GM13976 (cell line): ENCODE data around the gene CGA.

Source experiments
- DNase-seq: peaks from one replicate; pipeline ENCODE4 v3.0.0; 2012; ENCODE audit warnings: low spot score
- in situ Hi-C: fragments of 300-500 bp; cut with MboI; formaldehyde crosslinking; loops from one replicate; pipeline ENCODE4 v1.12.0; 2022; ENCODE audit warnings: low sequenced_read_pairs, mixed read lengths, inconsistent platforms; ENCODE audit not compliant: unreplicated experiment
- TF ChIP-seq, protein P1 (sequence below): IDR thresholded peaks from 2 replicates; pipeline ENCODE4 v1.5.1; 2012; ENCODE audit warnings: borderline replicate concordance, mild to moderate bottlenecking; ENCODE audit not compliant: insufficient read depth; ENCODE audit errors: extremely low read depth, missing control alignments, control extremely low read depth

Gene CGA

DNA sequence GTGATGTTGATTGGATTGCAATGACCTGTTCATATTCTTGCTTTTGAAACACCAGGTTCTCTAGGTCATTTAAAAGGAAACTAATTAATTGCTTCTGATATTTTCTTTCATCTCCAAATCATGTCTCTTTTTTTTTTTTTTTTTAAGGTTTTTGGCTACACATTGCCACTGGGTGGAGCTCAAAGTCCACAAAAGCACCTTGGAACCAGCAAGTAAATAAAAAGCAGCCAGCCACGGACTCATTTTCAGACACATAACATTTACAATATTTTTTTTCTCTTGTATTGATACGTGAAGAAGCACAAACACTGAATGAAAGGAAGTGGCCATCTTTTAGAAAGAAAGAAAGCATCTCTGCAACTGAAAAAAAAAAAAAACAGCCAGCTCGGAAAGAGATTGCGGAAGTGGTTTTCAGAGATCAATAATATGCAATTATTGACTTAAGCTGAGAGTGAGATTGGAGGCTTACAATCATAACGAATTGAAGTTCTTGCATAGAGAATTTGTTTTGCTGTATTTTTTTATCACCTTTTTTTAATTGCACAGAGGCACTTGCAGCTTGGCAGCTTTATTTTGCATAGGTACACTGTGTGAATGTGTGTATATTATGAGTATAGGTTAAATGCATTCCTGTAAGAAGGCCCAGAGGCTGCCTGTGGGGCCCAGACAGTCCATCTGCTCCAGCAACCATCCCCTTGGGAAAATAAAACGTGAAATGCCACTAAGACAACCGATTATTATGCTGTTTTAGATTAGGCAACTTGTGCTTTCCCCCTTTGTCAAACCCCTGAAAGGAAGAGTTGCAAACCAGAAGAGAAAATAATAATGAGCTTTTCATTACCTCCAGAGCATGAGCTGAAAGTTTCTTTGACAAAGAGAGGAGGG is 28.2 kb downstream of the CGA start:
- in situ Hi-C loops = loop anchor here (25.0 kb wide), 1 partner anchor 321 kb away; no protein-coding TSS in a partner anchor
- peak; percentile 62 for DNase-seq

DNA sequence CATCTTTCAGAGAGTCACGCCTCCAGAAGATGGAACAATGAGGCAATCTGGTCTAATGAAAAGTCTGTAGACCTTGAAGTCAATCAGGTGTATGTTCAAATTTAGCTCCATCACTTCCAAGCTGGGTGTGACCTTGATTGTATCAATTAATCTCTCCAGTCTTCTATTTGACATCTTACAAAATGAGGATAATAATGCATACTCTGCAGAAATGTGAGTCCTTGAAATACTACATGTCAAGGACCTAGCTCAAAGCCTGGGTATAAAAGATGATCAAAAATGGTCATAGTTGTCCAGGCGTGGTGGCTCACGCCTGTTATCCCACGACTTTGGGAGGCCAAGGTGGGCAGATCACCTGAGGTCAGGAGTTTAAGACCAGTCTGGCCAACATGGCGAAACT is 29.8 kb downstream of the CGA start:
- TF ChIP-seq, protein P1, sequence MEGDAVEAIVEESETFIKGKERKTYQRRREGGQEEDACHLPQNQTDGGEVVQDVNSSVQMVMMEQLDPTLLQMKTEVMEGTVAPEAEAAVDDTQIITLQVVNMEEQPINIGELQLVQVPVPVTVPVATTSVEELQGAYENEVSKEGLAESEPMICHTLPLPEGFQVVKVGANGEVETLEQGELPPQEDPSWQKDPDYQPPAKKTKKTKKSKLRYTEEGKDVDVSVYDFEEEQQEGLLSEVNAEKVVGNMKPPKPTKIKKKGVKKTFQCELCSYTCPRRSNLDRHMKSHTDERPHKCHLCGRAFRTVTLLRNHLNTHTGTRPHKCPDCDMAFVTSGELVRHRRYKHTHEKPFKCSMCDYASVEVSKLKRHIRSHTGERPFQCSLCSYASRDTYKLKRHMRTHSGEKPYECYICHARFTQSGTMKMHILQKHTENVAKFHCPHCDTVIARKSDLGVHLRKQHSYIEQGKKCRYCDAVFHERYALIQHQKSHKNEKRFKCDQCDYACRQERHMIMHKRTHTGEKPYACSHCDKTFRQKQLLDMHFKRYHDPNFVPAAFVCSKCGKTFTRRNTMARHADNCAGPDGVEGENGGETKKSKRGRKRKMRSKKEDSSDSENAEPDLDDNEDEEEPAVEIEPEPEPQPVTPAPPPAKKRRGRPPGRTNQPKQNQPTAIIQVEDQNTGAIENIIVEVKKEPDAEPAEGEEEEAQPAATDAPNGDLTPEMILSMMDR = no peak
- in situ Hi-C loops = loop anchor here (25.0 kb wide), 1 partner anchor 322 kb away; no protein-coding TSS in a partner anchor
- DNase-seq = no peak

More for the DNA sequence above, 28.2 kb downstream of the CGA start:
- TF ChIP-seq, protein P1 = peak; percentile 54

DNA sequence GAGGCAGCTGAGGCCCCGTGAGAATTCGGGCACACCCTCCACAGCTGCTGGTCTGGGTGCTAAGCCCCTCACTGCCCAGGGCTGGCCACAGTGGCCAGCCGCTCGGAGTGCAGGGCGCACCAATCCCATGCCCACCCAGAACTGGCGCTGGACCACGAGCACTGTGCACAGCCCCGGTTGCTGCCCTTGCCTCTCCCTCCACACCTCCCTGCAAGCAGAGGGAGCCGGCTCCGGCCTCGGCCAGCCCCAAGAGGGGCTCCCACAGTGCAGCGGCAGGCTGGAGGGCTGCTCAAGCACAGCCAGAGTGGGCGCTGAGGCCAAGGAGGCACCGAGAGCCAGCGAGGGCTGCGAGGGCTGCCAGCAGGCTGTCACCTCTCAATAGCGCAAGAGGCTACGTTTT is 35.0 kb downstream of the CGA start:
- DNase-seq = no peak
- in situ Hi-C loops = loop anchor here (25.0 kb wide), 1 partner anchor 327 kb away; no protein-coding TSS in a partner anchor
- TF ChIP-seq, protein P1 = no peak

DNA sequence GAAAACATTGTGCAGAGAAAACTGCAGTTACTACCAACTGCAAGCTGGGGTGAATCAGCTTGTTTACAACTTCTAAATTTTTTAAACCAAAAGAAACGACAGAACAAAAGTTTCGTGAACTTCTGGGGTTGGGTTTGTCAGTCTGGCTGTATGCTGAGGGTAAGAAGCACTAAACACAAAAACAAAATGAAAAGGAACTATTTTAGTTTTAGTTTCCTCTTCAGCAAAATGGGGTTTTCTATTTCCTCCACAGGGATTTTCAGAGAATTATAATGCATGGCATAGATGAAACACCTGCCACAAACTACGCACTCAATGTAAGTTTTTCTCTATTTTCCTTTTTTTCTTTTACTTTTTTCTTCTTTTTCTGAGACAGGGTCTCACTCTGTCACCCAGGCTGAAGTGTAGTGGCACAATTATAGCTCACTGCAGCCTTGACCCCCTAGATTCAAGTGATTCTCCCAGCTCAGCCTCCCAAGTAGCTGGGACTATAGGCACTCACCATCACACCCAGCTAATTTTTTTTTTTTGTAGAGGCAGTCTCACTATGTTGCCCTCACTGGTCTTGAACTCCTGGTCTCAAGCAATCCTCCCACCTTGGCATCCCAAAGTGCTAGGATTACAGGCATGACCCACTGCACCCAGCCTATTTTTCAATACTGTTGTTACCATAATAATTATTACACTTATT is 40.6 kb downstream of the CGA start:
- DNase-seq = no peak
- in situ Hi-C loops = loop anchor here (25.0 kb wide), 1 partner anchor 333 kb away; no protein-coding TSS in a partner anchor

DNA sequence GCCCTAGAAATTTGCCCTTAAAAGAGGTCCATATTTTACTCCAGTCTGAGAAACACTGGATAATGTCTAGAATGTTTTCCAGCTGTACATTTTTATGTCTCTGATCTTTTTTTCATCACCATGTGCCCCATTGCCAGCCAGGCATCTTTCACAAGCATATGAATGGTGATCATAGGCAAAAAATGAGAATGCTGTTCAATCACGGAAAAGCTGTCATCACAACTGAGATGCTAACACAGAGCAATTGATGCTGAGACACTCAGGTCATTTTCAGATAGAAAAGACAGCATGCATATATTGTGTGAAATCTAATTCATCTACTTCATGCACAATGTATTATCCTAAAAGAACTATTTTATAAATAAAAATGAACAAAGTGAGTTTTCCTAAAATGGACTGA is 41.6 kb downstream of the CGA start:
- TF ChIP-seq, protein P1 = no peak
- in situ Hi-C loops = loop anchor here (25.0 kb wide), 1 partner anchor 334 kb away; no protein-coding TSS in a partner anchor
- DNase-seq = no peak

More for the DNA sequence above, 40.6 kb downstream of the CGA start:
- TF ChIP-seq, protein P1 = no peak

DNA sequence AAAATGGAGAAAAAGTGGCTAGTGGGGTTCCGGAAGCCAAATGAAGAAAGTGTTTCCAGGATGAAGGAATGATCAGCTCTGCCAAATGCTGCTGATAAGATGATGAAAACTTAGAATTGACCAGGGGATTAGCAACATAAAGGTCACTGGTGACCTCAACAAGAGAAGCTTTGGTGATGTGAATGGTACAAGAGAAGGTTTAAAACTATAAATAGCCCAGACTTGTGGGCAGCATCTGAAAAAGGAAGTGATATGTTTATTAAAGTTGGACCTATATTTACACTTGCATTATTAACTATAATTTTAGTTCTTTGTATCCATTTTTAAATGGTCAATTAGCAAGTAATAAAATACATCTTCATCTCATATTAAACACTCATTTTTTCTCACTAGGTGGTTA is 45.1 kb downstream of the CGA start:
- DNase-seq = no peak
- TF ChIP-seq, protein P1 = no peak
- in situ Hi-C loops = loop anchor here (25.0 kb wide), 1 partner anchor 338 kb away; no protein-coding TSS in a partner anchor
